Upper lobe of left lung (tissue), 6 donors: ENCODE results near the gene METTL22. TPM values are rescaled to one million over a fixed set of nuclear protein-coding genes. Genes with fewer than 3 reads are reported as not detected.

Source experiments
- ATAC-seq, 2 donors: fragments of 200-7000 bp; cut with Tn5 transposase; one replicate each; pipeline ENCODE4 v1.9.1; 2022; ENCODE audit warnings: mild to moderate bottlenecking in 2 of 2, moderate library complexity in 2 of 2; ENCODE audit not compliant: low FRiP score in 2 of 2
- DNase-seq, 2 donors: peaks; one replicate each; pipeline ENCODE4 v3.0.0-alpha.2; 2019 to 2020
- H3K27ac ChIP-seq, 4 donors: fragments of 200-600 bp; sonication (generic); one replicate each; pipeline ENCODE4 v1.5.1; 2016 to 2019
- H3K27me3 ChIP-seq, 4 donors: fragments of 200-600 bp; sonication (generic); one replicate each; pipeline ENCODE4 v1.5.1; 2017 to 2019
- H3K36me3 ChIP-seq, 4 donors: fragments of 200-600 bp; sonication (generic); one replicate each; pipeline ENCODE4 v1.5.1; 2016 to 2019
- H3K4me1 ChIP-seq, 4 donors: fragments of 200-600 bp; sonication (generic); one replicate each; pipeline ENCODE4 v1.5.1; 2018 to 2019
- H3K4me3 ChIP-seq, 4 donors: fragments of 200-600 bp; sonication (generic); one replicate each; pipeline ENCODE4 v1.5.1; 2017 to 2019; ENCODE audit warnings: mild to moderate bottlenecking in 2 of 4, moderate library complexity in 1 of 4
- H3K9me3 ChIP-seq, 4 donors: fragments of 200-600 bp; sonication (generic); one replicate each; pipeline ENCODE4 v1.5.1; 2018 to 2019
- CTCF ChIP-seq, 6 experiments: fragments of 450-650 bp in 4 of 6; fragments of 200-600 bp in 2 of 6; sonication (generic) in 2 of 6; IDR thresholded peaks; one replicate each; pipeline ENCODE4 v1.5.1; 2016 to 2019; ENCODE audit warnings: antibody characterized with exemption in 6 of 6
- EP300 ChIP-seq, 4 donors: sonication (generic); formaldehyde crosslinking; IDR thresholded peaks; one replicate each; pipeline ENCODE4 v1.5.1; 2017; ENCODE audit warnings: antibody characterized with exemption in 4 of 4, control low read depth in 2 of 4
- POLR2A ChIP-seq, 4 donors: fragments of 450-650 bp; IDR thresholded peaks; one replicate each; pipeline ENCODE4 v1.5.1; 2016 to 2017; ENCODE audit warnings: antibody characterized with exemption in 4 of 4, mild to moderate bottlenecking in 2 of 4
- POLR2AphosphoS5 ChIP-seq, 2 donors: sonication (generic); formaldehyde crosslinking; IDR thresholded peaks; one replicate each; pipeline ENCODE4 v1.5.1; 2017; ENCODE audit warnings: antibody characterized with exemption in 2 of 2
- WGBS, 2 donors: methylation state at CpG; one replicate each; pipeline ENCODE4 v1.1.5; 2017 to 2018; 5-methylcytosine and 5-hydroxymethylcytosine counted together
- total RNA-seq, 6 donors: library from RNA; depleted of rRNA in 4 of 6; stranded (reverse); fragments of >200 nt in 4 of 6; gene quantifications; one replicate each; pipeline versions ENCODE4 v1.1.0 to v1.2.1, GENCODE V29; 2016 to 2021
- donor health status: DM: no; HTN: no; CAD: no; lungs with moderate emphysema.
- donor health status: DM: no; HTN: yes; CAD: no; lungs with severe emphysema.

Gene METTL22
- total RNA-seq, 6 donors from 2014 or later = 22.3 to 118 (median 36.5) TPM

- Histone ChIP-seq H3K4me1 (no peaks in the 10 kb centered on the region), H3K27ac (no peak overlapping the region), H3K27me3 (peaks cover 0 to 4% (median 0%) of the 10 kb centered on the region in 4 donors), H3K4me3 (no peak overlapping the region), H3K36me3 (no peaks in the 10 kb centered on the region), H3K9me3 (no peaks in the 10 kb centered on the region)
- ATAC-seq = no peak
- TF ChIP-seq EP300 (IDR thresholded peaks at IDR 0.05) (no peak), POLR2AphosphoS5 (IDR thresholded peaks at IDR 0.05) (no peak), CTCF (IDR thresholded peaks at IDR 0.05) (no peak), POLR2A (IDR thresholded peaks at IDR 0.05) (no peak)
- WGBS, 2 donors = 87 to 91% methylated on average over 3 to 4 of the region's 4 CpGs
- no peak for DNase-seq
Measured at GRCh38 chr16:8576141-8577004, 45.1 kb upstream of the METTL22 start.

- ATAC-seq (no peak), DNase-seq (no peak)
- Histone ChIP-seq H3K27ac (no peak overlapping the region), H3K27me3 (peaks cover 0 to 4% (median 0%) of the 10 kb centered on the region in 4 donors), H3K36me3 (no peaks in the 10 kb centered on the region), H3K4me3 (no peak overlapping the region), H3K4me1 (no peaks in the 10 kb centered on the region), H3K9me3 (no peaks in the 10 kb centered on the region)
- no peak for TF ChIP-seq POLR2A (IDR thresholded peaks at IDR 0.05)
- no peak for TF ChIP-seq EP300 (IDR thresholded peaks at IDR 0.05)
- TF ChIP-seq POLR2AphosphoS5 (IDR thresholded peaks at IDR 0.05) = no peak
- TF ChIP-seq CTCF (IDR thresholded peaks at IDR 0.05) = no peak
- WGBS, 2 donors = 69 to 74% methylated on average over 10 of the region's 10 CpGs
Measured at GRCh38 chr16:8577678-8578304, 43.7 kb upstream of the METTL22 start.

- H3K9me3 ChIP-seq = no peaks in the 10 kb centered on the region
- H3K27me3 ChIP-seq = peaks cover 0 to 4% (median 0%) of the 10 kb centered on the region in 4 donors
- DNase-seq (no peak), ATAC-seq (no peak)
- no peak for TF ChIP-seq EP300 (IDR thresholded peaks at IDR 0.05)
- TF ChIP-seq POLR2AphosphoS5 (IDR thresholded peaks at IDR 0.05) = no peak
- no peak for TF ChIP-seq CTCF (IDR thresholded peaks at IDR 0.05)
- TF ChIP-seq POLR2A (IDR thresholded peaks at IDR 0.05) = no peak
- no peaks in the 10 kb centered on the region for H3K36me3 ChIP-seq
- H3K4me1 ChIP-seq = no peaks in the 10 kb centered on the region
- H3K27ac ChIP-seq = no peak overlapping the region
- WGBS, 2 donors = 83 to 87% methylated on average over 9 of the region's 9 CpGs
- H3K4me3 ChIP-seq = no peak overlapping the region
Measured at GRCh38 chr16:8579559-8579958, 41.9 kb upstream of the METTL22 start.

GRCh38 chr16:8581831-8582580 lies 39.5 kb upstream of the METTL22 start:
- no peaks in the 10 kb centered on the region for H3K9me3 ChIP-seq
- 28 to 31% methylated on average over 6 of the region's 6 CpGs for whole genome bisulfite sequencing, 2 donors
- peak in 1 of 2 donors; percentile 56 for DNase-seq

More at GRCh38 chr16:8581831-8582580, 39.5 kb upstream of the METTL22 start:
- Histone ChIP-seq H3K4me1 (no peaks in the 10 kb centered on the region), H3K27me3 (no peaks in the 10 kb centered on the region), H3K27ac (no peak overlapping the region), H3K36me3 (no peaks in the 10 kb centered on the region), H3K4me3 (no peak overlapping the region)
- TF ChIP-seq POLR2A (IDR thresholded peaks at IDR 0.05) (no peak), EP300 (IDR thresholded peaks at IDR 0.05) (no peak), POLR2AphosphoS5 (IDR thresholded peaks at IDR 0.05) (no peak), CTCF (IDR thresholded peaks at IDR 0.05) (no peak)
- peak; percentile 75 to 89 for ATAC-seq
